ENCODE data around the gene ALDOA. TPM values are rescaled to one million over a fixed set of nuclear protein-coding genes. Genes with fewer than 3 reads are reported as not detected.

ALDOA gene
- total and polyA plus RNA-seq, 9 of the 15 experiments (the other 6 are each of a cell fraction or from before 2014, with no cell fraction given) = 311 to 2,224 (median 1,293) TPM

DNA sequence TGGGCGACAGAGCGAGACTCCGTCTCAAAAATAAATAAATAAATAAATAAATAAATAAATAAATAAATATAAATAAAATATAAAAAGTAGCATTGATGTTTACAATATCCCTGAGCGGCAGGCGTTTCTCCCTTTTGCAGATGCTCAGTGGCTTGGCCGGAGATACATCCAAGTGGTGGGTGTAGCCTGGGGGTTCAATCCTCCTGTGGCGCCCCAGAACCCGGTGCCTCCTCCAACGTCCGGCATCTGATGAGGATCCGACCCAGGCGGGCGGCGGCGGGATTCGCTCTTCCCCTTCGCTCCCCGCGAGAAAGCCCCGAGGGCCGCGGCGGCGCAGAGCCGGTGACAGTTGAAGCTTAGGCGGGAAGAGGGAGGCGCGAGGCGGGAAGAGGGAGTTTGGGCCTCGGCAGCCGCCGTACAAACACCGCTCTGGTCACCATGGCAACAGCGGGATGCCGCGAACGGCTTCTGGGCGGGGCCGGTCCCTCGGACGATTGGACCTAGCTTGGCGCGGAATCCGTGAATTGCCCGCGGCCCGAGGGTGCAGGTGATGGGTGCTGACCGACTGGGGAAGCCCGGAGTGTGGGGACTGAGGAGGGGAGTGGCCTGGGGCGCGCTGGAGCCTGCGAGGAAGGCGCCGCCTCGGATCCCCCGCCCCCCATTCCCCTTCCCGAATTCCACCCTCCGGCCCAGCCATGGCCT lies 12.7 kb upstream of the ALDOA start (continued):
- TF ChIP-seq, protein P1, sequence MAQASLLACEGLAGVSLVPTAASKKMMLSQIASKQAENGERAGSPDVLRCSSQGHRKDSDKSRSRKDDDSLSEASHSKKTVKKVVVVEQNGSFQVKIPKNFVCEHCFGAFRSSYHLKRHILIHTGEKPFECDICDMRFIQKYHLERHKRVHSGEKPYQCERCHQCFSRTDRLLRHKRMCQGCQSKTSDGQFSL (CRISPR knock-in tag; IDR thresholded peaks at IDR 0.05) = no peak; the same call in 1 of the 2 replicates
- TF ChIP-seq, protein P1 (tag; IDR thresholded peaks at IDR 0.05) = no peak
- TF ChIP-seq, protein P2, sequence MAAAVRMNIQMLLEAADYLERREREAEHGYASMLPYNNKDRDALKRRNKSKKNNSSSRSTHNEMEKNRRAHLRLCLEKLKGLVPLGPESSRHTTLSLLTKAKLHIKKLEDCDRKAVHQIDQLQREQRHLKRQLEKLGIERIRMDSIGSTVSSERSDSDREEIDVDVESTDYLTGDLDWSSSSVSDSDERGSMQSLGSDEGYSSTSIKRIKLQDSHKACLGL (CRISPR knock-in tag; IDR thresholded peaks at IDR 0.05; ENCODE audit: borderline replicate concordance, poor library complexity, severe bottlenecking) = no peak
- TF ChIP-seq ZBTB8A (IDR thresholded peaks at IDR 0.05; ENCODE audit: partially characterized antibody) = no peak
- peak; percentile 61; the same call in 1 of the 2 replicates for TF ChIP-seq MYC (IDR thresholded peaks at IDR 0.05; ENCODE audit: low read depth, low read length)
- TF ChIP-seq MYC (CRISPR knock-in tag; IDR thresholded peaks at IDR 0.05; ENCODE audit: borderline replicate concordance, low read depth) = peak; percentile 49; the same call in 1 of the 2 replicates
- TF ChIP-seq ZNF324 (CRISPR knock-in tag; IDR thresholded peaks at IDR 0.05) = no peak
- no peak for TF ChIP-seq ZBTB7A (IDR thresholded peaks at IDR 0.05; ENCODE audit: borderline replicate concordance, control insufficient read depth, low read depth, low read length)
- TF ChIP-seq ZNF3 (CRISPR knock-in tag; IDR thresholded peaks at IDR 0.05) = no peak
- no peak for TF ChIP-seq DMBX1 (CRISPR knock-in tag; IDR thresholded peaks at IDR 0.05; ENCODE audit: borderline replicate concordance)
- no peak for TF ChIP-seq HDGF (IDR thresholded peaks at IDR 0.05)
- TF ChIP-seq, protein P3, sequence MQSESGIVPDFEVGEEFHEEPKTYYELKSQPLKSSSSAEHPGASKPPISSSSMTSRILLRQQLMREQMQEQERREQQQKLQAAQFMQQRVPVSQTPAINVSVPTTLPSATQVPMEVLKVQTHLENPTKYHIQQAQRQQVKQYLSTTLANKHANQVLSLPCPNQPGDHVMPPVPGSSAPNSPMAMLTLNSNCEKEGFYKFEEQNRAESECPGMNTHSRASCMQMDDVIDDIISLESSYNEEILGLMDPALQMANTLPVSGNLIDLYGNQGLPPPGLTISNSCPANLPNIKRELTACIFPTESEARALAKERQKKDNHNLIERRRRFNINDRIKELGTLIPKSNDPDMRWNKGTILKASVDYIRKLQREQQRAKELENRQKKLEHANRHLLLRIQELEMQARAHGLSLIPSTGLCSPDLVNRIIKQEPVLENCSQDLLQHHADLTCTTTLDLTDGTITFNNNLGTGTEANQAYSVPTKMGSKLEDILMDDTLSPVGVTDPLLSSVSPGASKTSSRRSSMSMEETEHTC (IDR thresholded peaks at IDR 0.05) = no peak
- TF ChIP-seq E2F3 (CRISPR knock-in tag; IDR thresholded peaks at IDR 0.05) = peak; percentile 100
- TF ChIP-seq DIDO1 (tag; IDR thresholded peaks at IDR 0.05; ENCODE audit: low read depth) = no peak
- peak; percentile 95 for TF ChIP-seq CTBP1 (IDR thresholded peaks at IDR 0.05; ENCODE audit: borderline replicate concordance)
- no peak for TF ChIP-seq GATA2 (CRISPR knock-in tag; IDR thresholded peaks at IDR 0.05)
- TF ChIP-seq, protein P4, sequence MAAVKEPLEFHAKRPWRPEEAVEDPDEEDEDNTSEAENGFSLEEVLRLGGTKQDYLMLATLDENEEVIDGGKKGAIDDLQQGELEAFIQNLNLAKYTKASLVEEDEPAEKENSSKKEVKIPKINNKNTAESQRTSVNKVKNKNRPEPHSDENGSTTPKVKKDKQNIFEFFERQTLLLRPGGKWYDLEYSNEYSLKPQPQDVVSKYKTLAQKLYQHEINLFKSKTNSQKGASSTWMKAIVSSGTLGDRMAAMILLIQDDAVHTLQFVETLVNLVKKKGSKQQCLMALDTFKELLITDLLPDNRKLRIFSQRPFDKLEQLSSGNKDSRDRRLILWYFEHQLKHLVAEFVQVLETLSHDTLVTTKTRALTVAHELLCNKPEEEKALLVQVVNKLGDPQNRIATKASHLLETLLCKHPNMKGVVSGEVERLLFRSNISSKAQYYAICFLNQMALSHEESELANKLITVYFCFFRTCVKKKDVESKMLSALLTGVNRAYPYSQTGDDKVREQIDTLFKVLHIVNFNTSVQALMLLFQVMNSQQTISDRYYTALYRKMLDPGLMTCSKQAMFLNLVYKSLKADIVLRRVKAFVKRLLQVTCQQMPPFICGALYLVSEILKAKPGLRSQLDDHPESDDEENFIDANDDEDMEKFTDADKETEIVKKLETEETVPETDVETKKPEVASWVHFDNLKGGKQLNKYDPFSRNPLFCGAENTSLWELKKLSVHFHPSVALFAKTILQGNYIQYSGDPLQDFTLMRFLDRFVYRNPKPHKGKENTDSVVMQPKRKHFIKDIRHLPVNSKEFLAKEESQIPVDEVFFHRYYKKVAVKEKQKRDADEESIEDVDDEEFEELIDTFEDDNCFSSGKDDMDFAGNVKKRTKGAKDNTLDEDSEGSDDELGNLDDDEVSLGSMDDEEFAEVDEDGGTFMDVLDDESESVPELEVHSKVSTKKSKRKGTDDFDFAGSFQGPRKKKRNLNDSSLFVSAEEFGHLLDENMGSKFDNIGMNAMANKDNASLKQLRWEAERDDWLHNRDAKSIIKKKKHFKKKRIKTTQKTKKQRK (IDR thresholded peaks at IDR 0.05; ENCODE audit: borderline replicate concordance, low read depth, low read length) = no peak
- TF ChIP-seq YBX1 (IDR thresholded peaks at IDR 0.05) = no peak
- TF ChIP-seq ZNF699 (CRISPR knock-in tag; IDR thresholded peaks at IDR 0.05; ENCODE audit: insufficient replicate concordance) = no peak
- TF ChIP-seq RAD21 (CRISPR knock-in tag; conservative IDR thresholded peaks at IDR 0.05 in 1 of 2, IDR thresholded peaks at IDR 0.05 in 1 of 2) = no peak
- peak; percentile 93 for TF ChIP-seq FOXJ2 (tag; IDR thresholded peaks at IDR 0.05)

Data from K562 (cell line).